HG03095 (cell line): ENCODE data around the gene EYS.
"Not testable (repeated sequence)": the region's sequence is repeated elsewhere in the genome, so short reads cannot be mapped to it uniquely, and the experiment has no call there.

Experiments
- ATAC-seq: cut with Tn5 transposase; IDR thresholded peaks from one replicate; pipeline ENCODE4 v1.9.1; 2021; ENCODE audit warnings: moderate library complexity; ENCODE audit not compliant: unreplicated experiment

Gene EYS

DNA sequence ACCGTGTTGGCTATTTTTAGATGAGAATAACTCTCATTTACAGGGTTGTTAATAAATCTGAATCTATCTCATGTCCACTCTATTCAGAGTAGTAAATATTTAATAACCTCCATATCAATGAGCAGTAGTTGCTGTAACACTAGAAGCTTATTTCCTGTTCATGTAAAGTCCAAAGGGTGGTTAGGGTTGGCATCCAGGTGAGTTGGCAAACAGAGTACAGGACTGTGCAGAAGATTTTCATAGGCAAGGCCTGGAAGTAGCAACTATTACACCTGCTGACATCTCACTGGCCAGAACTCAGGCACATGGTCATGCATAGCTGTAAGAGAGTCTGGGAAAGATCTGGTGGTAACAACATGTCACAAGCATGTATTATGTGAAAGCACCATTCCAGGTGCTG is 1923.9 kb downstream of the EYS start:
- no peak for ATAC-seq

DNA sequence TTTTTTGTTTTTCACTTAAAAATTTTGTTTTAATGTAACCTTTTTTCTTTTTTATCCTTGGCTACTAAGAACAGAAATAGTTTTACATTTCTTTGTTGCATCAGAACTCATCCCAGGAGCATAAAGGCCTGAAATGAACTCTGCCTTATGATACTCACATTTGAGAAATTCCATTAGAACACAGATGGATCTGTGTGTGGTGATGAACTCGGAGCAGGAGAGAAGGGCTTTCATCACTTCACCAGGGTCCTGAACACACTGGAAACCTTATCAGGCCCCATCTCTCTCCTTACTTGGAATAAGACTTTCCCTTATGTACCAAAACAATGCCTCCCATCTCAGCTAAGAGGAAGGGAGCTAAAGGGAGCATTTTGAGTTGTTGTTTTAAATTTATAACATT is 1932.1 kb downstream of the EYS start:
- no peak for ATAC-seq

DNA sequence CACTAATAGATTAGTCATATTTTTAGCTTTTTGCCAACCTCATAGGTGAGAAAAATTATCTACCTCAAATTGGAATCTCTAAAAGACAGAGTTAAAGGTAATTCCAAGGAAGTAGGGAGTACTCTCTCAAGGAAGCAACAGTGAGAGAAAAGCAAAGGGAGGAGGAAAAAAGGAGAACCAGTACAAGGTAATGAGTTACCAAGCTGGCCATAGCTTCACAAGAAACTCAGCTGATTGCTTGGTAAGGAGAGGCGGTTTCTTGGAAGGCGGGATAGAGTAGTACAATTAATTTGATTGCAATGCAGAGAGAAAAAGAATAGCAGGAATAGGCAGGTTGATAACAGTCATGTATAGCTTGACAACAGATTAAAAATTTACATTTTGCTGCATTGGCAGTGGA is 1933.8 kb downstream of the EYS start:
- ATAC-seq: no peak

- no peak for ATAC-seq
These were observed 1941.2 kb downstream of the EYS start for GRCh38 chr6:63765828-63766227.

DNA sequence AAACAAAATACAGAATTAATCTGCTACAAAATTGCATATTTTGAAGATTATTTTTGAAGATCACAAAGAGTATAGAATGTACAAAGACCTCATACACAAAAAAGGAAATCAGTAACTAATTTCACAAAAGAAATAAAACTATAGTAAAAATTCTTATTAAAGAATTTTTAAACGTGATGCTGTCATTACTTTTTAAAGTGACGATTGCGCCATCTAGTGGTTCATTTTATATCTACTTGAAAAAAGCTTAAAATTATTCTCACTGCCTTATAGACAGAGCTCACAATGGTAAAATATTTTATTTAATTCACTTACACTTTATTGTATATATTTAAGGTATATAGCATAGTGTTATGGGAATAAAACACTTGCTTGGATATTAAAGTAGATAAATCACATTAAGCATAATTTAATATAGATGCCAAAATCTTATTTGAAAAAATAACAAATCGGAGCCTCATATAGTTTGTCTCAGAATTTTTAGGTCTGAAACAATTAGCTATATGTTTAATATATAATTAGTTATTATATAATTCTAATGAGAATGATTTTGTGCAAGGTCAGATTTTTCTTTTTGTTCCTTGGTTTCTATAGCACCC is 1942.6 kb downstream of the EYS start:
- ATAC-seq: no peak

- ATAC-seq: no peak
These were observed 1946.8 kb downstream of the EYS start for GRCh38 chr6:63760199-63760598.

DNA sequence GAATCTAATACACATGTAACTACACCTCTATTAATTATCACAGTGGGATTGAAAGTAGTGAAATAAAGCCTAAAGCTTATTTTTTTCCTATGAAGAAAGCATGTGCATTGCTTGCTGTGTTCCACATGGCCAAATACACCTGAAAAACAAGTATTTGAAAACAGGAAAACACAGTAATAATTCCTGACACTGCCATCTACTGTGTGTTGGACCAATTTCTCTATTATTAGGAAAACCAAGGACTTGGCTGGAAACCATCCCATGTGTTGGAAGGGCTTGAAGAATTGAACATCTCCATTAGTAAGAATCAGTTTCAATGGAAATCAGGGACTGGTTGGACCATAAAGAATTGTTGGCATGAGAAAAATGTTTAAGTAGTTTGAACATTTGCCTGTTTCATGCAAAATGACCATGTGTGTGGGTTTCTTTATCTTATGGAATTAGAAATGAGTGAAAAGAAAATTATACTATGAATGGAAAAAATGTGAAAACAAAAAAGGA is 1947.4 kb downstream of the EYS start:
- no peak for ATAC-seq

DNA sequence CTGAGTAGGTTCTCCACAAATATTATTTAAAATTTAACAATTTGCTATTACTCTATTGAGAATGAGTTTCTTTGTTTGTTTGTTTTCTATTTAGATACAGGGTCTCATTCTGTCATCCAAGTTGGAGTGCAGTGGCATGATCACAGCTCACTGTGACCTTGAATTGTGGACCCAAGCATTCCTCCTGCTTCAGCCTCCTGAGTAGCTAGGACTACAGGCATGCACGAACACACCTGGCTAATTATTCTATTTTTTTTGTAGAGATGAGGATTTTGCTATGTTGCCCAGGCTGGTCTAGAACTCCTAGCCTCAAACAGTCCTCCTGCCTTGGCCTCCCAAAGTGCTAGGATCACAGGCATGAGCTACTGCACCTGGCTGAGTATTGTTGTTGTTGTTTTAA is 1949.2 kb downstream of the EYS start:
- no peak for ATAC-seq

GRCh38 chr6:63757275-63757674 is 1949.8 kb downstream of the EYS start:
- ATAC-seq: not testable (repeated sequence)

GRCh38 chr6:63750400-63750799 is 1956.6 kb downstream of the EYS start:
- ATAC-seq: no peak

DNA sequence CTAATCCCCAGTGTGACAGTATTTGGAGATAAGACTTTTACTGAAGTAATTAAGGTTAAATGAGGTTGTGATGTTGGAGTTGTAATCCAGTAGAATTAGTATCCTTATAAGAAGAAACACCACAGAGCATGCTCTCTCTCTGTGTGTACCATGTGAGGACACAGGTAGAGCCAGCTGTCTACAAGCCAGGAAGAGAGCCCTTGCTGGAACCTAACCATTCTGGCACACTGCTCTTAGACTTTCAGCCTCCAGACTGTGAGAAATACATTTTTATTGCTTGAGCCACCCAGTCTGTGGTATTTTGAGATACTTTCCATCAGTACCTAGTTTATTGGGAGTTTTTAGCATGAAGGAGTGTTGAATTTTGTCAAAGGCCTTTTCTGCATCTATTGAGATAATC is 1961.2 kb downstream of the EYS start:
- ATAC-seq: no peak

DNA sequence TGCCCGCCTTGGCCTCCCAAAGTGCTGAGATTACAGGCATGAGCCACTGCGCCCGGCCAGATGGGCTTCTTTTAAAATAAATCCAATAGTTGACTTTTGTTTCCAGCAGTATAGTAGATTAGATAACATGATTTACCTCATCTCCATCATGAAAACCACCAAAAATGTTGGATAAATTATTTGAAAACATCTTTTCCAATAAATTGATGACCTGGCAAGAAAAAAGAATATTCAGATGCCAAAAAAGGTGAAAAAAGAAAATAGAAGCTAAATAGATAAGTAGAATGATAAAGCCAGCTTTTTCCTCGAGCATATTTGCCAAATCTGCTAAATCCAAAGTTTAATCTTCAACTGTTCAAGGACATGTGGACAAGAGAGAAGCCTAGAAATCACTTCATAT is 1962.2 kb downstream of the EYS start:
- ATAC-seq: no peak

GRCh38 chr6:63743691-63744090 is 1963.3 kb downstream of the EYS start:
- ATAC-seq: no peak

DNA sequence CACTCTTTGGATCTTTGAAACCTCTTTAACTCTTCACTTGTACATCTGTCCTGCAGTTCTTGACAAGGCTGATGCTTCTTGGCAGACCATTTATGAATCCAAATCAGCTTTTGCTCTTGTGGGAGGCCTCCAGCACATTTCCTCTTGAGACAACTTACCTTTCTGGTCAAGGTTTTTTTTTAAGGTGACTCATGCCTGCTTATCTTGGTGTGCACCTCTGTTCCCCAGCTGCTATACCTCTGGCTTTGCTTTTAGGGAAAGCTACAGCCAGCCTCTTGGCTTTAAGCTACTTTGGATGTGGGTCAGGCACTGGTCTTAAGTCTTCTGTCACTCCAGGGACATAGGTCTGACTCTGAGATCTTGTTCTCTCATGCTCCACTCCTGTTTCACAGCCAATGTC is 1965.0 kb downstream of the EYS start:
- no peak for ATAC-seq

DNA sequence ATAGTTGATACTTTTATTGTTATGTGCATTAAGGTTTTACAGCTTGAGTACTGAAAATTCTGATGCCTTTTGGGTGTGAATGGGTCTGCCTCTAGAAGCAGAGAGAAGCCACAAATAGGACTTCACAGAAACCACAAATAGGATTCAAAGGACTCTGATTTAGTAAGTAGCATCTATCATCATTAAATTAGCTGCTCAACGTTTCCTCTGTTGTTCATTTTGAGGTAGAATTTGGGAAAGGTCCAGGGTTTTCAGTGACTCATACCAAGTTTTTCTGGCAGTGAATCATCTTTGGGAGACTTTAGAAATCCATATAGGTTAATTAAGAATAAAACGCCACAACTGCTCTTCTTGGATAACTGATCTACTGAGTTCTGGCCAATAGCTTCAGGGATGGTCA is 1966.3 kb downstream of the EYS start:
- ATAC-seq: no peak

GRCh38 chr6:63739094-63739687 is 1967.8 kb downstream of the EYS start:
- no peak for ATAC-seq

DNA sequence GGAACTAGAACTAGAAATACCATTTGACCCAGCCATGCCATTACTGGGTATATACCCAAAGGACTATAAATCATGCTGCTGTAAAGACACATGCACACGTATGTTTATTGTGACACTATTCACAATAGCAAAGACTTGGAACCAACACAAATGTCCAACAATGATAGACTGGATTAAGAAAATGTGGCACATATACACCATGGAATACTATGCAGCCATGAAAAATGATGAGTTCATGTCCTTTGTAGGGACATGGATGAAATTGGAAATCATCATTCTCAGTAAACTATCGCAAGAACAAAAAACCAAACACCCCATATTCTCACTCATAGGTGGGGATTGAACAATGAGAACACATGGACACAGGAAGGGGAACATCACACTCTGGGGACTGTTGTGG is 1968.8 kb downstream of the EYS start:
- ATAC-seq: not testable (repeated sequence)

DNA sequence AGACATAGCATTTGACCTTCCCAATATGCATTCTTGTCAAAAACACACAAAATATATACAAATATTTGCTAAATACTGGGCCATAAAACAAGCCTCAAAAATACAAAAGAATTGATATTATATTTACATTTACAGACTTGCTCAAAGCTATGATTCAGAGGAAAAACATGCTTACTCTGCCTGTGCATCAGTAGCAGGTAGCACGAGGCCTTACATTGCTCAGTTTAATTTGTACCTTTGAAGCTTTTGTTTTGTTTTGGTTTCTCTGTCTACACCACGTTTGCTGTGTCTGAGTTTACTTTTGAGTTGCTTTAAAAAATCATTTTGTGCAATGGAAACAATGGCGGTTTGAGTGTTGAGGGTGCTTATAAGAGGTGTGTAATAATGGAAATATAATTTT is 1972.1 kb downstream of the EYS start:
- ATAC-seq: no peak

GRCh38 chr6:63732336-63732735 is 1974.7 kb downstream of the EYS start:
- no peak for ATAC-seq

GRCh38 chr6:63731930-63732329 is 1975.1 kb downstream of the EYS start:
- ATAC-seq: no peak

- no peak for ATAC-seq
These were observed 1976.7 kb downstream of the EYS start for GRCh38 chr6:63730311-63730710.

DNA sequence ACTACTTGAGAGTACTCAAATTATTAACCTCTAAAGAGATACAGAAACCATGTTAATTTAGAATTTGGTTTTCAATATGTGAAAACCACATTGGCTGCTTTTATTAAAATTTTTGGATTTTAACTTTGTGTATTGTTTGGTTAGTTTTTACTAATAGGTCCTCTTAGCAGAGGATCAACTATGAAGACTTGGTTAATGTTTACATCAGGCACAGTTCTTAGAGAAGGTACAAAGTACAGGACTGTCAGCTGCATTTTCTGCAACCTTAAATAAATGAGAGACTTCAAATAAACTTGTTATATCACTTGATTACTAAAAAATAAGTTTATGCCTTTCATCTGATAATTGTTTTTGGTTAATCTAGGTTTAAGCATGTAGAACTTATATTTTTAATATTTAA is 1982.3 kb downstream of the EYS start:
- no peak for ATAC-seq

- no peak for ATAC-seq
These were observed 1985.8 kb downstream of the EYS start for GRCh38 chr6:63721181-63721580.
